ENCODE data around the gene ZNF576.
A peak's percentile ranks its signal among the peaks of the same experiment; 100 is the strongest.
"Not testable (repeated sequence)": the region's sequence is repeated elsewhere in the genome, so short reads cannot be mapped to it uniquely, and the experiment has no call there.

Gene ZNF576

DNA sequence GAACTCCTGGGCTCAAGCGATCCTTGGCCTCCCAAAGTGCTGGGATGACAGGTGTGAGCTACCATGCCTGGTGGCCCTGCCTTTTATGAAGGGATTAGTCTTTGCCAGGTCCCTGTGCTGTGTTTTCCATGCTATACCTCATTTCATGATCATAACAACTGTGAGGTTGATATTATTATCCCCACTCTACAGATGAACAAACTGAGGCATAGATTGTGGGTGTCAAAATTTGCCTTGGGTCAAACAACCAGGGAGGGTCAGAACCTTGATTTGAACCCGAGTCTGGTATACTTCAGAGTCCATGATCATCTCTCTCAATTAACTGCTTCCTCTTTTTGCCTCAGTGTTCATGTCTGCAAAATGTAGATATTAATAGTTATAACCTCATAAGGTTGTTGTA, 13.9 kb upstream of the ZNF576 start:
- no peak for TF ChIP-seq JUND (IDR thresholded peaks at IDR 0.05; ENCODE audit: low read depth)
- no peak for DNase-seq (ENCODE audit: low read depth in 1 of 2, low spot score in 1 of 2)
- in situ Hi-C loops (cut with HindIII; ENCODE audit: low pct_unique_long_range_greater_than_20kb, low sequenced_read_pairs), result no loop called here

GRCh38 chr19:43584484-43584883, 11.9 kb upstream of the ZNF576 start:
- no peak for TF ChIP-seq JUND (IDR thresholded peaks at IDR 0.05; ENCODE audit: low read depth)
- in situ Hi-C loops (cut with HindIII; ENCODE audit: low pct_unique_long_range_greater_than_20kb, low sequenced_read_pairs), result no loop called here
- DNase-seq (ENCODE audit: low read depth in 1 of 2, low spot score in 1 of 2), result no peak

DNA sequence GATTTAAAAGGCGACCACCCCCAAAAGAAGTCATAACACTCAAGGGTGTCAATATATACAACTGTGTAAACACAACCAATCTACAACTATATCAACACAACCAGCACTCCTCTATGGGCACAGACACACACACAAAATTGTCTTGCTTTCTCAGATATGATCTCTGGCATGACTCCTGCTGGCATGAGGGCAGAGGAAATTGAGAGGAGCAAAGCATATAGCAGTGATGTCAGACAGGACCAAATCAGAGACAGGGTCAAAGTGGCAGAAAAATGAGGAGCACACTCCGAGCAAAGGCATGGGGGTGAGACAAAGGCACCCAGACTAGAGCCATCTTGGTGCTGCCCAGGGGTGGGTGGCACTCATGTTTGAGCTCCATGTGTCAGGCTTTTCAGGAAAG, 10.0 kb upstream of the ZNF576 start:
- in situ Hi-C loops (cut with HindIII; ENCODE audit: low pct_unique_long_range_greater_than_20kb, low sequenced_read_pairs), result no loop called here
- TF ChIP-seq JUND (IDR thresholded peaks at IDR 0.05; ENCODE audit: low read depth), result no peak
- DNase-seq (ENCODE audit: low read depth in 1 of 2, low spot score in 1 of 2), result peak in 1 of 2 experiments; percentile 58

DNA sequence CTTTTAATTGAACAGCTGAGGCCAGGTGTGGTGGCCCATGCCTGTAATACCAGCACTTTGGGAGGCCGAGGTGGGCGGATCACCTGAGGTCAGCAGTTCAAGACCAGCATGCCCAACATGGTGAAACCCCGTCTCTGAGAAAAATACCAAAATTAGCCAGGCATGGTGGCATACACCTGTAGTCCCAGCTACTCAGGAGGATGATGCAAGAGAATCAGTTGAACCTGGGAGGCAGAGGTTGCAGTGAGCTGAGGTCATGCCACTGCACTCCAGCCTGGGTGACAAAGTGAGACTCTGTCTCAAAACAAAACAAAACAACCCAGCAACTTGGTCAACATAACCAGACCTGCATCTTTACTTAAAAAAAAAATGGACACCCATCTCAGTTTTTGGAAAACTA, 9.4 kb upstream of the ZNF576 start:
- in situ Hi-C loops (cut with HindIII; ENCODE audit: low pct_unique_long_range_greater_than_20kb, low sequenced_read_pairs), result not testable (repeated sequence)

GRCh38 chr19:43589277-43589676, 7.1 kb upstream of the ZNF576 start:
- no peak for TF ChIP-seq JUND (IDR thresholded peaks at IDR 0.05; ENCODE audit: low read depth)
- in situ Hi-C loops (cut with HindIII; ENCODE audit: low pct_unique_long_range_greater_than_20kb, low sequenced_read_pairs), result no loop called here
- no peak for DNase-seq (ENCODE audit: low read depth in 1 of 2, low spot score in 1 of 2)

More for the DNA sequence above, 9.4 kb upstream of the ZNF576 start:
- DNase-seq (ENCODE audit: low read depth in 1 of 2, low spot score in 1 of 2), result not testable (repeated sequence)

- TF ChIP-seq JUND (IDR thresholded peaks at IDR 0.05; ENCODE audit: low read depth), result no peak
- in situ Hi-C loops (cut with HindIII; ENCODE audit: low pct_unique_long_range_greater_than_20kb, low sequenced_read_pairs), result no loop called here
- no peak for DNase-seq (ENCODE audit: low read depth in 1 of 2, low spot score in 1 of 2)
Measured at GRCh38 chr19:43589678-43590077, 6.7 kb upstream of the ZNF576 start.

GRCh38 chr19:43591904-43592772, 4.3 kb upstream of the ZNF576 start:
- in situ Hi-C loops (cut with HindIII; ENCODE audit: low pct_unique_long_range_greater_than_20kb, low sequenced_read_pairs), result no loop called here
- TF ChIP-seq JUND (IDR thresholded peaks at IDR 0.05; ENCODE audit: low read depth), result no peak
- no peak for DNase-seq (ENCODE audit: low read depth in 1 of 2, low spot score in 1 of 2)

GRCh38 chr19:43592800-43593350, 3.5 kb upstream of the ZNF576 start:
- in situ Hi-C loops (cut with HindIII; ENCODE audit: low pct_unique_long_range_greater_than_20kb, low sequenced_read_pairs), result no loop called here
- no peak for TF ChIP-seq JUND (IDR thresholded peaks at IDR 0.05; ENCODE audit: low read depth)
- no peak for DNase-seq (ENCODE audit: low read depth in 1 of 2, low spot score in 1 of 2)

GRCh38 chr19:43594081-43594697, 2.2 kb upstream of the ZNF576 start:
- no peak for TF ChIP-seq JUND (IDR thresholded peaks at IDR 0.05; ENCODE audit: low read depth)
- DNase-seq (ENCODE audit: low read depth in 1 of 2, low spot score in 1 of 2), result no peak
- in situ Hi-C loops (cut with HindIII; ENCODE audit: low pct_unique_long_range_greater_than_20kb, low sequenced_read_pairs), result no loop called here

DNA sequence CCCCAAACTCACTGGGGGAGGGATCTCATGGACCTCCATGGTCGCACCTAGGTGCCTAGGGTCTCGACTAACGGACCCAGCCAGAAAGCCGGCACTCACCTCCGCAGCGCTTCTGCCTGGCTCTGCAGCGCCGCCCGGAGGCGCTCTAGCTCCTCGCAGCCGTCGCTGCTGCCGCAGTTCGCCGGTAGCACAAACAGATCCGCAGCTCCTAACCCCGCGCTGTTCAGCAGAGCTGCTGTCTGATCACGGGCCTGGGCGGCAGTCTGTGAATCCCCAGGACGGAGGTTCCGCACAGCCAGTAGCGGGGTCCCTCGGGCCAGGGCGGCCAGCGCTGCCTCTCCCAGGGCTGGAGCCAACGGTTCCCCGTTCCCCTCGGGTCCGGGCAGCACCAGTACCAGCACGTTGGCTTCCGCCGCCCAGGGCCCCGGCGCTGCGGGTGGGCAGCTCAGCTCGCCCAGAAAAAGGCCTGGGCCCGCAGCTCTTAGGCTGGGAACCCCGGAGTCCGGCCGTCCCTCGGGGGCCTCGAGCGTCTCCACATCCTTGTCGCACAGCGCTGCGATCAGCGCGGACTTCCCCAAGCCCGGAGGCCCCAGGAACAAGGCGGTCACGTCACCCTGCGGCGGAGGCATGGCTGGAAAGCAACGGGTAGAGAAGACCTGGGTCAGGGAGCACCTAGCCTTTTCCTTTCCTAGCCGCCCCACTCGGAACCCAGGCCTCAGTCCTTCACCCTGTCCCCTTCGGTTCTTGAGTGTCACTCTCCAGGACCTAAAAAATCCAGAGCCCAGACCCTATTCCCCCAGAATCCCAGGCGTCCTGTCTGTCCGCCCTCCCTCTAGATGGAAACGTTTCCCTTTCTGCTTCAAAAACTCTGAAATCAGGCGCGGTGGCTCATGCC, 1.4 kb upstream of the ZNF576 start:
- in situ Hi-C loops (cut with HindIII; ENCODE audit: low pct_unique_long_range_greater_than_20kb, low sequenced_read_pairs), result no loop called here
- peak in 1 of 2 experiments; percentile 63 for DNase-seq (ENCODE audit: low read depth in 1 of 2, low spot score in 1 of 2)
- no peak for TF ChIP-seq JUND (IDR thresholded peaks at IDR 0.05; ENCODE audit: low read depth)

GRCh38 chr19:43595605-43595998, 793 bp upstream of the ZNF576 start:
- no peak for DNase-seq (ENCODE audit: low read depth in 1 of 2, low spot score in 1 of 2)
- in situ Hi-C loops (cut with HindIII; ENCODE audit: low pct_unique_long_range_greater_than_20kb, low sequenced_read_pairs), result no loop called here
- TF ChIP-seq JUND (IDR thresholded peaks at IDR 0.05; ENCODE audit: low read depth), result no peak

- TF ChIP-seq JUND (IDR thresholded peaks at IDR 0.05; ENCODE audit: low read depth), result no peak
- in situ Hi-C loops (cut with HindIII; ENCODE audit: low pct_unique_long_range_greater_than_20kb, low sequenced_read_pairs), result no loop called here
- no peak for DNase-seq (ENCODE audit: low read depth in 1 of 2, low spot score in 1 of 2)
Measured at GRCh38 chr19:43596842-43597461, 557 bp downstream of the ZNF576 start.

Measured in T47D (cell line).